HG03558 (cell line): ENCODE measurements around the gene PGAM2.
"Not testable (repeated sequence)": the region's sequence is repeated elsewhere in the genome, so short reads cannot be mapped to it uniquely, and the experiment has no call there.

Experiments used
- ATAC-seq: cut with Tn5 transposase; IDR thresholded peaks from one replicate; pipeline ENCODE4 v1.9.1; 2021; ENCODE audit warnings: moderate number of reproducible peaks; ENCODE audit not compliant: unreplicated experiment; ENCODE audit errors: extremely low read depth

PGAM2 gene

DNA sequence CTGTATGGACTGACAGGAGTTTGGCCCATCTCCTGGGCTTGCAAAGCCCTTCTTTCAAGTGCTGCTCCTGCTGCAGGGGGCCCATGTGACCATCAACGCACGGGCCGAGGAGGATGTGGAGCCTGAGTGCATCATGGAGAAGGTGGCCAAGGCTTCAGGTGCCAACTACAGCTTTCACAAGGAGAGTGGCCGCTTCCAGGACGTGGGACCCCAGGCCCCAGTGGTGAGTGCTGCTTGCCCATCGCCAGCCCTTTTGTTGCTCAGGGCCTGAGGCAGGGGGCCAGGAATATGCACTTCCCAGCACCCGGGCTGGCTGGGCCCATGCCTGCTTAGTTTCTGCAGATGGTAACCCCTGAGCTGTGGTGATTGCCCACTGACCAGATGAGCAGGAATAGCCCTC, 8.7 kb downstream of the PGAM2 start:
- no peak for ATAC-seq

DNA sequence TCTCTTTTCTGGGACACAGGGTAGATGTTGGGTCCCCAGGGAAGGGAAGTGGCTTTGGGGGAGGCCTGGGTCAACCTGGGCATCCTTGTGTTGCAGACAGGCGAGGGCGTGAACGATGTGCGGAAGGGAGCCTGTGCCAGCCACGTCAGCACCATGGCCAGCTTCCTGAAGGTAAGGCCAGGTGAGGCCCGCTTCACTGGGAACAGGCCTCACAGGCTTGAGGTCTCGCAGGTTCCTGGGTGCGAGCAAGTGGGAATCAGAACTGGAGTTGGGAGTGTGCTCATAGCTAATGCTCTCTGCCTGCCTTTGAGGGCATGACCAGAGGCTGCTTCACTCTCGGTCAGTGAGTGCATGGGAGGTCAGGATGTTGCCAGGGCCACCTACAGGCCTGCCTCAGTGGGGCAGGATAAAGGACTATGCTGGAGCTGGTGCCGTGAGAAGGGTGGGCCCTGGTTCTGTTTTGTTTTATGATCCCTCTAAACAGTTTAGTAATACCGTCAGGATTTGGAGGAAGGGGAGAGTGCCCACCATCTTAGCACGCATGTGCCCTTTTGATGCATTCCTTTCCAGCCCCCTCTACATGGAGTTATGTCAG, 12.5 kb downstream of the PGAM2 start:
- no peak for ATAC-seq

DNA sequence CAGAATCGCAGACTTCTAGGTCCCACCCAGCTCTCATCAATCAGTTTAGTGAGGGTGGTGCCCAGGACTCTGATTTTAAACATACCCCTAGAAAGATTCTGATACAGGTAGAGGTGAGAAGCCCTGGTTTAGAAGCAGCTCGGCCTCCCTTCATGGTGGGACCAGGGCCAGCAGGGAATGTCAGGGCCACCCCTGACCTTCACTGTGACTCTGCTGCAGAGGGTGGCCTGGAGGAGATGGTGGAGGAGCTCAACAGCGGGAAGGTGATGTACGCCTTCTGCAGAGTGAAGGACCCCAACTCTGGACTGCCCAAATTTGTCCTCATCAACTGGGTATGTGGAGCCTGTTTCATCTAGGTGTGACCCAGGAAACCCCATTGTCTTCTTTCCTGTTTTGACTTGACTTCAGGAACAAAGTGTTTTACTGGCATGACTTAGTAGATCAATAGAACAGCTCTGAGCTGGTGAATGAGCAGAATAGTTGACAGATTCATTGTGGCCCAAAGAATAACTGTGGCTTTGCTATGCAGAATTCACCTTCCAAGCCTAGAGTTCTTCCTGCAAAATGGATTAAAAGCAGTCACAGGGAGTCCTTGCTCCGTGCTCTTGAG, 13.7 kb downstream of the PGAM2 start:
- no peak for ATAC-seq

DNA sequence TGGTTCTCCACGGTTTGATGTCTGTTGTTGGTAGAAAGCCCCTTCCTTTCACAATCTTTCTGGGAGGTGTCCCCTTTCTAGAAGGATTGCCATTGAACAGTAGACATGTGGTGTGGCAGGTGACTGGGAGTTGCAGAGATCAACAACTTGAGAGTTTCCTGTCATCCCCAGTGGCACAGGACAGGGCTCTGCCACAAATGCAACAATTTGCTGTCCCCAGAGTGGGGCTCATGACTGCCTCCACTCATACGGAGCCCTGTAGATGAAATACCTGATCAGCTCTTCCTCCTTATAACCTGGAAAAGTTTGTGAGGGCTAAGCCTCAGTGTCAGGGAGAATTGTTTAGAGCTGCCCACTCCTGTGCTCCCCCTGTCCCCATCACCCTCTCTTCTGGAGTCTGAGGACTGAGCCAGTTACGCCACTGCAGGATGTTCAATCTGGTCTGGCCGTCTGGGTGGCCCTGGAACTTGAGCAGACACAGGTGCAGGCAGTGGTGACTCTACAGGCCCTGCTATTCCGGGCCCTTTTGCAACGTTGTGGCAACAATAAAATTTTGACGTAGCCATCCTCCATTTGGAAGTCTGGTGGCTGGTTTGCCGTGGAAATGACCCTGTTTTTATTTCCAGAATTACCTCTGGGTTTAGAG, 14.3 kb downstream of the PGAM2 start:
- ATAC-seq = no peak

DNA sequence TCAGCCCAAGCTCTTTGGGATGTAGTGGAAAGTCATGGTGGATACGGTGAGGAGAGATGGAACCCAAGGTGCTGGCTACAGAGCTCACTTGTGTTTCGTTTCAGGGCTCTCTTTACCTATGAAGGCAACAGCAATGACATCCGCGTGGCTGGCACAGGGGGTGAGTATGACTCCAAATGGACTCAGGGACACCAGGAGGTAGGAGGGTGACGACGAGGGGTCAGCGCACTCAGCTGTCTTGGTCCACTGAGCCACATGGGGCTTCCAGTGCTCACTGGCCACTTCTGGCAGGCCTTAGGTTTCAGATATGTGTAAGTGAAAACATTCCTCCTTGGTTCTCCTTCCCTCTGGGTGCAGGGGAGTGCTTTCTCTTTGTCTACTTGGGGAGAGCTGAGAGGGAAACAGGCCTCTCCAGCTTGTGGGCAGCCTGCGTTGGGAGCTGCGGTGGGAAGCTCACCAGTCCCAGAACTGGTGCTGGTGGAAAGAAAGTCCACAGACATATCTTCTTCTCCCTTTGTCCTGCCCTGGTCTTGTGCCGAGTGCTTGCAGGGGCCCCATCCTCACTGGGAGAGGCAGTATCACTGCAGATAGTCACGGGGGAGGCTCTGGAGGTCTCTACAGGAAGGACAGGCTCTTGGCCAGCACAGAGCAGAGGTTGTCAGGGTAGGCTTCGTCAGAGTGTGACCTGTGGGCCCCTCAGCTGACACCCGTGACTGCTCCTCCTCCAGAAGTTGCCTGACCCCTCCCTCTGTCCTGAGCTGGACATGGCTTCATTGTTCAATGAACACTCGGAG, 15.0 kb downstream of the PGAM2 start:
- no peak for ATAC-seq

DNA sequence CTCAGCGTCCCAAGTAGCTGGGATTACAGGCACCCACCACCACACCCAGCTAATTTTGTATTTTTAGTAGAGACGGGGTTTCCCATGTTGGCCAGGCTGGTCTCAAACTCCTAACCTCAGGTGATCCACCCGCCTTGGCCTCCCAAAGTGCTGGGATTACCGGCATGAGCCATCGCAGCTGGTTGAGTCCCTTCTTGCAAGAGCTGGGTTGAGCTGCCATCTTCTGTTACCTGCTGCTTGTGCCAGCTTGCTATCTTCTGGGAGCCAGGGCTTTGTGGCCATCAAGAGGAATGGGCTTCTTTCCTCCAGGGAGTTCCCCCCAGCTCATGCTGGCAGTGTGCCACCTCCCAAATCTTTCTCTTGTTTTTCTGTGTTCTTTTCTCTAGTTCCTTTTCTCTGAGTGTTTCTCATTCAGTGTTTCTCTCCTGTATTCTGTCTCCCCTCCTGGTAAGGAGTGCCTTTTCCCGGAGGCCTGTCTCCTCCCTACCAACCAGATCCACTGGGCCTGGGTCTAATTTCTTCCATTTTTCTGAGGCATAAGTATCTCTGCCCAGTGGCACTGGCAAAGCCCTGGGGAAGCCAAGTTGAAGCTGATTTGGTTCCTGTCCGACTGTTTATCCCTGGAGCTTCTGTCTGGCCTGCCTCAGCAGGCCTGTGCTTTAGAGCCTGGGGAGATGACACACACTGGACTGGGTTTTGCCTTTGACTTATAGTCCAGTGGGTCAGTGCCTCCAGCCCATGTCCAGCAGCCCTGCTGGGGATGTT, 17.2 kb downstream of the PGAM2 start:
- no peak for ATAC-seq

DNA sequence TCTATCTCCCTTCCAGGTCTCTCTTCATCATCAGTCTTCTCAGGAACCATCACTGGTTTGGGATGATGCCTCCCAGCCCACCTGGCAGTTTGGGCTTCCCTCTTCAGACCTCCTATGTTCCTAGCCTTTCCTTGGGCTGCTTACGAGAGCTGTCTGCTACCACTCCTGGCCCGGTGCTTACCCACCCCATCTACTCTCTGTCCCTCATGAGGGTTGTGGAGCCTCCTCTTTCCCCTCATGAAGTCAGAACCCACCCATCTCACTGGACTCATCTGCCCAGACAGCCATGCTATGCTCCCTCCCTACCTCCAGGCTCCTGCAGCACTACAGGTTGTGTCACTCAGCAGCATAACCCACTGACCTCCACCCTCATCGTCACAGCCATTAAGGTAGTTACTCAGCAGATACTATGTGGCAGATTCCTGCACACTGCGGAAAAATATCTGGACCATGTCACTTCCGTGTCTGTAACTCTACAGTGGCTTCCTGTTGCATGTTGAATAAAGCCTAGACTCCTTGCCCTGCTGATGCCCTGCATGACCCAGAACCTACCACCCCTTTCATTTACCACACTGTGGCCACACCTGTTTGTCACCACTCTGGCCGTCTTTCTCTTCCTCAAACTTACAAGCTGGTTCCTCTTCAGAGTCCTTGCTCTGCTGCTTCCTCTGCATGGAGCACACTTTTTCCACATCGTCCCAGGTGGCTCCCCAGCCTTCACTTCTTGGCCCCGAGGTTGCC, 18.9 kb downstream of the PGAM2 start:
- ATAC-seq = peak; percentile 52

DNA sequence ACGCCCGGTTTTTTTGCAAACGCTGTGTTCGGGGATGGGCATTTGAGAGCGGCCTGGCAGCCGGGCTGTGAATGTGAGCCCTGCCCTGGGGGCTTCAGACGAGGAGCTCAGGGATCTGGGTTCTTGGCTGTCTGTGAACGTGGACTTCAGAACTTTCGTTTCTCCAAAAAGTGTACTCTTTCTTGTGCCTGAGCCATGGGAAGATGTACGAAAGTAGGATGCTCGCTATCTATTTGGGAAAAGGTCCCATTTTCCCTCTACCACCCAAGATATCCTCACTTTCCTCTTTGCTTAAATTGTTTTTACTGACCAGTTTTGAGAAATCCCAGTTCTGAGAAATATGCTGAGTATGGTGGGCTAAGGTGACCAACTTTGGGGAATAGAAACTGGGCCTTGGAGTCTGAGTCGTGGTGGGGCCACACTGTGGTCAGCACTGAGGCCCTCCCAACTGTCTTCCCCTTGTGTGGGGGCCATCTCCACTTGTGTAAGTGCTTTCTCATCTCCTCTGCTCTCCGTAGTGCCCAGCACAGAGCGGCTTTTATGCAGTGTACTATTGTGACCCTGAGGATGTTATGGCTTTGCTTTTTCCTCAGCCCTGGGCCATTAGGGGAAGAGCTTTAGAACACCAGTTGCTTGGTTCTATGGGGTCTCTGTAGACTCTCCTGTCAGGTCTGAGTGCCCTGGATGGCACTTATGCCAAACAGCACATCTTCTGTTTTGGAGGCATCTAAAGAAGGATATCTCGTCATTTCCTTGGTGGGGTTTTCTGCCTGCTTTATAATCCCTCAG, 19.9 kb downstream of the PGAM2 start:
- no peak for ATAC-seq

DNA sequence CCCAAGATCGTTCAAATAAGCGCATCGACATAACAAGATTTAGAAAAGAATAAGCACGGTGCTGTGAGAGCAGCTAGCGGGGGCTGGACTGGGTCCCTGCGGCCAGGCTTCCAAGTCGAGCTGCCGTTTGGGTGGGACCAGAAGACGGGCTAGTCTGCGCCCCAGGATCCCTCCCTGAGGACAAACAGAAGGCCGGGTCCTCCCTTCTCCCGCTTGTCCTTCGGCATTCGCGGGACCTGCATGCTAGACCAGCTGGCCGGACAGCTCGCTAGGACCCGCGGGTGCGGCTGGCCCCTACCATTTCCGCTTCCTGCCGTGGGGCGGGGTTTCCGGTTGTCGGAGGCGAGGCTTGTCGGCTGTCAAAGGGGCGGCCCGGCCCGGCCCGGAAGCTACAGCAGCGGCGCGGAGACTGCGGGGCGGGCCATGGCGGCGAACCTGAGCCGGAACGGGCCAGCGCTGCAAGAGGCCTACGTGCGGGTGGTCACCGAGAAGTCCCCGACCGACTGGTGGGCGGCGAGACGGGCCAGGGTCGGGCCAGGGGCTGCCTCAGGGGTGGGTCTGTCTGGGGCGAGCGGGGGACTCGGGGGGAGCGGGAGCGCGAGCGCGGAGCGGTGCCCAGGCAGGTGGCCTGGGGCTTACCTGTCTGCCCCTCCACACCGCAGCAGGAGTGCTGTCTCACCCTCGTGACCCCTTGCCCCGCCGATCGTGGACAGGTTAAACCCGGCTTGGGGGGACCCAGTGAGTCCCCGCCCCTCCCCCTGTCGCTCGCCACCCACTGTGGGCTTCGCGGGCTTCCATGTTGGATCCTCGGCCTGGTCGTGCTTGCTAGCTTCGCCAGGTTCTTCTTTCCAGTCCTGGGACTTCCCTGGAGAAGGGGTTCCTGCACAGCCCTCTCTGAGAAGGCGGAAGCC, 20.8 kb downstream of the PGAM2 start, which contains the start of gene DBNL:
Gene DBNL, plus strand, starts transcription at position 388 of the 911 bp plus-strand sequence. Its CDS starts 36 bp downstream, at position 424.
- ATAC-seq = peak; percentile 42

DNA sequence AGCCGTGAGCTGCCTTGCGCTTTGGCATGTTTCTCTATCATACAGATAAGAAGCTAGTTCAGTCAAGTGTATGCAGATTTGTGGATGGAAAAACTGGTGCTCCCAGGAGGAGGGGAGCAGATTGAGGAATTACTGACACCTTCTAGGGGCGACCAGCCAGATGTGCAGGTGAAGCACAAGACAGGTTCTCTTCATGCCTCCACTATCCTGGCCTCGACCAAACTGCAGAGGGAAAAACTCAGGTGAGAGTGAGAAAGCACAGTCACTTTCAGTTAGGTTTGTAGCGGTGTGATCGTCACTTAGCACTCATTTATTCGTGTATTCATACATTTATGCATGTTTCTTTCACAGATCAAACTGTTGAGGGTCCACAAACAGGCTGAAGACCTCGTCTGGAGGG, 21.5 kb downstream of the PGAM2 start:
- ATAC-seq = no peak

DNA sequence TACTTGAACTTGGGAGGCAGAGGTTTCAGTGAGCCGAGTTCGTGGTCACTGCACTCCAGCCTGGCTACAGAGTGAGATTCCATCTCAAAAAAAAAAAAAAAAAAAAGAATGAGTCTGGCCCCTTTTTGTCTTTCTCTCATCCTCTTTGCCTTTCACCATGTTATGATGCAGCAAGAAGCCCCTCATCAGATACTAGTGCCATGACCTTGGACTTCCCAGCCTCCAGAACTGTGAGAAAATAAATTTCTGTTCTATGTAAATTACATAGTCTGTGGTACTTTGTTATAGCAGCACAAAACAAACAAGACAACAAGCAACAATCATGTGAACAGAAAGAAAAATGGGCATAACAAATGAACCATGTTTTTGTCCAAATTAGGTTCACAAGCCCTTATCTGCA, 23.1 kb downstream of the PGAM2 start:
- ATAC-seq = no peak

DNA sequence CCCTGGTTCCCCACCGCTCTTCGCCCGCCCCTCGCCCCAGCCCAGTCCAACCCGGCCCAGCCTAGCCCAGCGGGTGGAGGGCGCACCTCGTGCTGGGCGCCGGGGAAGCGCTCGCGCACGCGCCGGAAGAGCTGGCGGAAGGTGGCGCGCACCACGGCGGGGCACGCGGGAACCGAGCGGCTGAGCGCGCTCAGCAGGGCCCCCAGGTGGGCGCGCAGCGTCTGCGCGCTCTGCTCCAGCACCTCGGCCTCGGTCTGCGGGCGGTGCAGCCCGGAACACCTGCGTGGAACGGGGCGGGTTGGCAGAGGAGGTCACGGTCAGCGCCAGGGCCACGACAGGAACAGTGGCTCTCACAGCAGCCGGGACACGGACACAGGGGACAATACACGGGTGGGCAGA, 24.9 kb downstream of the PGAM2 start:
- ATAC-seq = peak; percentile 25

DNA sequence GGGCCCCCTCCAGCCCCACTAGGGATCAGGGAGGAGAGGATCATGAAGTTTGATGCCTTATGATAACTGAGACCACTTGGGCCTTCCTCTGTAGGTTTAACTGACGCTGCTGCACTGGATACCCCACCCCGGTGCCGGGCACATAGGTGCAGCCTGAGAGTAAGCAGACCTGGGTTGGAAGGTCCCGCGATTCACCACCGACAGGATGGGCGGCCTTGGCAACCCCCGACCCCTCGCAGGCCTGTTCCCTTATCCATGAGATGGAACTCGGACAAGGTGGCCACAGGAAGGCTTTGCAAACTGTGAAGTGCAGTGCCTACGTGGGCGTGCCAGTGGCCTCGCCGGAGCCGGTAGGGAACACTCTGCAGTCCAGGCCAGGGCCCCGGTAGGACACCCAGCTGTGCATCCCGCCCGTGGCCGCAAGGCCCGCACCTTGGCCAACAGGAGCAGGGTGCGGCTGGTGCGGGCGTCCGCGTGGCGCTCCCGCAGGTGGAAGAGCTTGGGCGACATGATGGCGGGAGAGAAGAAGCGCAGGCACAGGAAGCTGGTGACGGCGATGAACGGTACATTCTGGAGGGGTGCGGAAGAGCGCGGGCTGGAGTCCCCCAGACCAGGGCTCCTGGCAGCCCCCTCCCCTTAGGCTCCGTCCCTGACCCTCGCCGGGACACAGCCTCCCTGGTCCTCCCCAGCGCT, 25.4 kb downstream of the PGAM2 start:
- not testable (repeated sequence) for ATAC-seq

DNA sequence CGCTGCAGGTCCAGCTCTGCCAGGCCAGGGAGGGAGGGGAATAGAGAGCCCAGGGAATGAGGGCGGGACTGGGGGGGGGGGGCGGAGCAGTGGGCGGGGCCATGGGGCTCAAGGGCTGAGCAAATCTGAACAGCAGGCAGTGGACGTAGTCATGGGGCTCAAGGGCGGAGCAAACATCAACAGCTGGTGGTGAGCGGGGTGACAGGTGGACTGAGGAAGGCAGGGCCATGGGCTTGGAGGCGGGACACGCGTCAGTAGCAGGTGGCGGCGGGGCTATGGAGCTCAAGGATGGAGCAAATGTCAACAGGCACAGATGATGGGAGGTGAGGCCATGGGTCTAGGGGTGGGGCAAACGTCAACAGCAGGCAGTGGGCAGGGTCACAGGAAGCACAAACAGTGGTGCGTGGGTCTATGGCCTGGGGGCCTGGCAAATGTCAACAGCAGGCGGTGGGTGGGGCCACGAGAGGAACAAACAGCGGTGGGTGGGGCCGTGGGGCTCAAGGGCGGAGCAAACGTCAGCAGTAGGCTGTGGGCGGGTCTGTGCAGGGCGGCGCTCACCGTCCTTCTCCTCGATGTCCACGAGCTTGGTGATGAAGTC, 26.3 kb downstream of the PGAM2 start:
- ATAC-seq = peak; percentile 40

DNA sequence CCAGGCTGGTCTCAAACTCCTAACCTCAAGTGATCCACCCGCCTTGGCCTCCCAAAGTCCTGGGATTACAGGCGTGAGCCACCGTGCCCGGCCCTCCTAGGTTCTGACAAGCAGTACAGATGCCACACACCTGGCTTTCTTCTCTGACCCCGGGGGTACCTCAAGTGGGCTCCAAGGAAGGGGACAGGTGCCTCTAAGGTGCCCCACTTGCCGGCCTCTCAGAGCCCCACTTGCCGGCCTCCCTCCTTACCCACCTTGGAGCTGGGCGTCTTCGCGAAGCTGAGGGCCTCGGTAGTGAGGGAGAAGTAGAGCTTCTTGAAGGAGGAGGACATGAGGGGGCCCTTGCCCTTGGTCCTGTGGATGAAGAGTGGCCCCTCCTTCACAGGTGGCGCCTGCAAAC, 26.8 kb downstream of the PGAM2 start:
- not testable (repeated sequence) for ATAC-seq

DNA sequence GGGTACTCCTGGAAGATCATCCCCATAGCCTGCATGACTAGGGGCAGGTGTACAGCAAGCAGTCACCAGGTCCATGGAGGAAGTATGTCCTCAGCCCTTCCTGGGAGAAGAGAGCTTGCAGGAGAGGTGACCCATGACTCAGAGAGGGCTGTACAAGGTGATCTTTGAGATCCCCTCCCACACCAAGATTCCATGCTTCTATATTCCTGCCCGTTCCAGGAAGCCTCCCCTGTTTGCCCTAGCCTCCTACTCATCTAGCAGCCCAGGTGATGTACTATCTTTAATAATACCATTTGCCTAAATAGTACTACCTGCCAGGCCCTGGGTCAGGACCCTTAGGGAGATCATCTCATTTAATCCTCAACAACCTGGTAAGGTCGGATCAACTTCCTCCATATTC, 27.4 kb downstream of the PGAM2 start:
- not testable (repeated sequence) for ATAC-seq

DNA sequence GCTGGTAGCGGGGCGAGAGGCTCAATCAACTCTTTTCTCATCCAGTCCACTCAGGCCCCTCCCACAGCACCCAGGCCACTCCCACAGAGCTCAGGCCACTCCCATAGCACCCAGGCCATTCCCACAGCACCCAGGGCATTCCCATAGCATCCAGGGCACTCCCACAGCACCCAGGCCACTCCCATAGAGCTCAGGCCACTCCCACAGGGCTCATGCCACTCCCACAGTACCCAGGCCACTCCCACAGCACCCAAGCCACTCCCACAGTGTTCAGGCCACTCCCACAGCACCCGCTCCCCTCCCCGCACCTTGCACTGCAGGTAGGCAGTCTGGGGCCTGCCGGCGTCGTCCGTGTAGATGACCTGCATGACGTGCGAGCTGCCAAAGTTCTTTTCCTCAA, 29.0 kb downstream of the PGAM2 start:
- ATAC-seq = not testable (repeated sequence)
